GM06990 (cell line): ENCODE measurements around the gene PPM1B.
A peak's percentile ranks its signal among the peaks of the same experiment; 100 is the strongest.
"Not testable (repeated sequence)": the region's sequence is repeated elsewhere in the genome, so short reads cannot be mapped to it uniquely, and the experiment has no call there.

Experiments used
- DNase-seq: peaks from one replicate; pipeline ENCODE4 v3.0.0-alpha.2; 2011; ENCODE audit not compliant: insufficient read length; ENCODE audit errors: extremely low read depth
- H3K27me3 ChIP-seq: replicated peaks from 2 replicates; pipeline ENCODE4 v1.6.0; 2011; ENCODE audit warnings: low read length; ENCODE audit not compliant: control insufficient read depth, insufficient read depth
- H3K36me3 ChIP-seq: 2 replicates; pipeline ENCODE4 v1.5.1; 2011; ENCODE audit warnings: low read length; ENCODE audit not compliant: control insufficient read depth, insufficient read depth
- H3K4me3 ChIP-seq: replicated peaks from 2 replicates; pipeline ENCODE4 v1.5.1; 2011; ENCODE audit warnings: low read depth, mild to moderate bottlenecking, control low read depth, low read length
- CTCF ChIP-seq: IDR thresholded peaks from 2 replicates; pipeline ENCODE4 v1.5.1; 2011; ENCODE audit warnings: low read length, control low read depth, mild to moderate bottlenecking, inconsistent platforms; ENCODE audit not compliant: insufficient read depth, poor library complexity, severe bottlenecking

PPM1B gene

DNA sequence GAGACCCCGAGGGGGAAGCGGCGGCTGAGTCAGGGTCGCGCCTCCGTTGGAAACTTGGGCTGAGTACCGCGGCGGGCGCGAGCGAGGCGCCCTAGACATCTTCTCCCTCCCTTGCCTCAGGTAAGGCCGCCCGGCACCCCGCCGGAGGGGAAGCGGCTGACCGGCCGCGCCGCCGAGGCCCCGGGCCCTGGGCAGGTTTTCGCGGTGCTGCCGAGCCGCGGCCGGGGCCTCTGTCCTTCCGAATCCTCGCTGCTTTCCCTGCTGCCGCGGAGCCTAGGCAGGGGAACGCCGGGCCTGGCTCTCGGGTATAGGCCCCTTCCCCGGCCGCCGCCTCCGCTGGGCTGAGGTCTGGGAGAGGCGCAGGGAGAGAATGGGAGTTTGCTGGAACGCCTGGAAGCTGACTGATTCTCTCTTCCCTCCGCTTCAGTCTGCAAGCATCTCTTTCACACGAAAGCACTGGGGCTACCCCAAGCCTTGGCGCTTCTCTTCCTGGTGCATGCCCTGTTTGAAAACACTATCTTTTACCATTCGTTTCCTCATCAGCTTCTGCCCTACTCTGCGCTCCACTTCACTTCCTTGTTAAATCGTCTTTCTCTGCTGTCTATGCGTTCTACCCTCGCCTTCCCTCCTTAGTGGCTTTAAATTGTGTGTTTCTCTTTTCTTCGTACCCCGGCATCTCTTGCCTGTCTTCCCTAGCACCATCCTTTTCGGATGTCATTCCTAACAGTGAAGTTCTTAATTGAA, 652 bp downstream of the PPM1B start:
- DNase-seq, result peak; percentile 68
- TF ChIP-seq CTCF, result no peak
- H3K36me3 ChIP-seq, result no peaks in the 10 kb centered on the region
- H3K27me3 ChIP-seq, result no peaks in the 10 kb centered on the region
- H3K4me3 ChIP-seq, result peak overlapping the region; percentile 94

GRCh38 chr2:44170311-44170717, 1.6 kb downstream of the PPM1B start:
- Histone ChIP-seq H3K36me3 (no peaks in the 10 kb centered on the region), H3K27me3 (no peaks in the 10 kb centered on the region), H3K4me3 (peak overlapping the region; percentile 94)
- TF ChIP-seq CTCF, result no peak
- DNase-seq, result no peak

- no peaks in the 10 kb centered on the region for H3K27me3 ChIP-seq
- no peak for DNase-seq
- no peak for TF ChIP-seq CTCF
- H3K4me3 ChIP-seq, result peak overlapping the region; percentile 94
- H3K36me3 ChIP-seq, result no peaks in the 10 kb centered on the region
These were observed 2.3 kb downstream of the PPM1B start for GRCh38 chr2:44171018-44171417.

- peak overlapping the region; percentile 94 for H3K4me3 ChIP-seq
- H3K36me3 ChIP-seq, DNase-seq: not testable (repeated sequence)
These were observed 2.8 kb downstream of the PPM1B start for GRCh38 chr2:44171442-44171841.

GRCh38 chr2:44172576-44172975, 3.9 kb downstream of the PPM1B start:
- Histone ChIP-seq H3K4me3 (no peak overlapping the region), H3K36me3 (no peaks in the 10 kb centered on the region), H3K27me3 (no peaks in the 10 kb centered on the region)
- no peak for TF ChIP-seq CTCF
- no peak for DNase-seq

More at GRCh38 chr2:44171442-44171841, 2.8 kb downstream of the PPM1B start:
- not testable (repeated sequence) for H3K27me3 ChIP-seq

GRCh38 chr2:44178950-44179349, 10.3 kb downstream of the PPM1B start:
- Histone ChIP-seq H3K4me3 (no peak overlapping the region), H3K36me3 (peaks cover 2% of the 10 kb centered on the region; the same call in 1 of the 2 replicates), H3K27me3 (no peaks in the 10 kb centered on the region)
- DNase-seq, result no peak
- TF ChIP-seq CTCF, result no peak
